HAP-1 (cell line): ENCODE measurements around the gene S1PR1.
"Not testable (repeated sequence)": the region's sequence is repeated elsewhere in the genome, so short reads cannot be mapped to it uniquely, and the experiment has no call there.

Experiments
- DNase-seq, 2 experiments: peaks; one replicate each; pipeline ENCODE4 v3.0.0-alpha.2; 2016 to 2020; ENCODE audit warnings: low spot score in 2 of 2
- H3K27me3 ChIP-seq: fragments of 250-450 bp; sonication (Bioruptor Pico); 2 replicates; pipeline ENCODE4 v1.5.1; 2020; ENCODE audit warnings: low read depth, mild to moderate bottlenecking, moderate library complexity
- H3K36me3 ChIP-seq: fragments of 250-450 bp; sonication (Bioruptor Pico); replicated peaks from 2 replicates; pipeline ENCODE4 v1.5.1; 2020; ENCODE audit warnings: mild to moderate bottlenecking
- H3K4me1 ChIP-seq: fragments of 250-450 bp; sonication (Bioruptor Pico); 2 replicates; pipeline ENCODE4 v1.5.1; 2020; ENCODE audit warnings: mild to moderate bottlenecking
- H3K4me3 ChIP-seq: fragments of 250-450 bp; sonication (Bioruptor Pico); 2 replicates; pipeline ENCODE4 v1.5.1; 2020; ENCODE audit warnings: mild to moderate bottlenecking, moderate library complexity
- H3K9me3 ChIP-seq: fragments of 250-450 bp; sonication (Bioruptor Pico); 2 replicates; pipeline ENCODE4 v1.5.1; 2020; ENCODE audit warnings: mild to moderate bottlenecking, moderate library complexity
- in situ Hi-C: fragments of 300-500 bp; cut with MboI; formaldehyde crosslinking; loops from 3 replicates; pipeline ENCODE4 v1.14.3; 2020; ENCODE audit warnings: low sequenced_read_pairs, inconsistent platforms, mixed read lengths

S1PR1 gene

GRCh38 chr1:101206139-101206538 lies 30.7 kb upstream of the S1PR1 start:
- in situ Hi-C loops, H3K36me3 ChIP-seq, H3K4me3 ChIP-seq, H3K4me1 ChIP-seq, DNase-seq, H3K9me3 ChIP-seq, H3K27me3 ChIP-seq: not testable (repeated sequence)

- in situ Hi-C loops, H3K27me3 ChIP-seq, DNase-seq, H3K4me3 ChIP-seq, H3K36me3 ChIP-seq, H3K9me3 ChIP-seq, H3K4me1 ChIP-seq: not testable (repeated sequence)
Measured at GRCh38 chr1:101207271-101207670, 29.5 kb upstream of the S1PR1 start.

DNA sequence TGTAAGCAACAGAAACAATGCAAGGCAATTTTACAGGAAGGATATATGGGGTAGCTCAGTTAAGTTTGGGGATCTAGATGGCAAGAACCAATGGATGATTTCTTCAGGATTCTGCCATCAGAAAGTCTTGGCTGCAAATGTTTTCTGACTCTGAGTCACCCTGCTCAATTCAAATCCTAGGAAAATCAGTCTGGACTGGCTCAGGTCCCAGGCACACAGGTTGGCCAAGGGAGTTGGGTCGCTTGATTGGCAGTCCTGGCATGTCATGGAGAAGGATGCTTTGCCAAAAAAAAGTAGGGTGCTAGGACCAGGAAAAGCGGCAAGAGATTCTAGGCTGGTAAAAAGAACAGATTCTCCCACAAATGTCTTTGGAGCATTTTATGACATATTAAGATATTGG lies 28.9 kb upstream of the S1PR1 start:
- H3K9me3 ChIP-seq, result no peaks in the 10 kb centered on the region
- in situ Hi-C loops, result no loop called here
- no peak overlapping the region for H3K4me3 ChIP-seq
- no peaks in the 10 kb centered on the region for H3K27me3 ChIP-seq
- H3K36me3 ChIP-seq, result no peaks in the 10 kb centered on the region
- H3K4me1 ChIP-seq, result no peaks in the 10 kb centered on the region
- no peak for DNase-seq

- no peaks in the 10 kb centered on the region for H3K9me3 ChIP-seq
- H3K4me1 ChIP-seq, result no peaks in the 10 kb centered on the region; the same call in 1 of the 2 replicates
- peak in 1 of 2 experiments; percentile 2 for DNase-seq
- no peak overlapping the region for H3K4me3 ChIP-seq
- H3K36me3 ChIP-seq, result no peaks in the 10 kb centered on the region
- H3K27me3 ChIP-seq, result no peaks in the 10 kb centered on the region
- in situ Hi-C loops, result no loop called here
Measured at GRCh38 chr1:101215363-101216011, 21.3 kb upstream of the S1PR1 start.

GRCh38 chr1:101216623-101217022 lies 20.2 kb upstream of the S1PR1 start:
- no peak overlapping the region for H3K4me3 ChIP-seq
- H3K9me3 ChIP-seq, result no peaks in the 10 kb centered on the region
- peak in 1 of 2 experiments; percentile 1 for DNase-seq
- H3K4me1 ChIP-seq, result no peaks in the 10 kb centered on the region; the same call in 1 of the 2 replicates
- no peaks in the 10 kb centered on the region for H3K36me3 ChIP-seq
- no peaks in the 10 kb centered on the region for H3K27me3 ChIP-seq
- in situ Hi-C loops, result no loop called here

GRCh38 chr1:101217148-101217547 lies 19.7 kb upstream of the S1PR1 start:
- in situ Hi-C loops, result no loop called here

DNA sequence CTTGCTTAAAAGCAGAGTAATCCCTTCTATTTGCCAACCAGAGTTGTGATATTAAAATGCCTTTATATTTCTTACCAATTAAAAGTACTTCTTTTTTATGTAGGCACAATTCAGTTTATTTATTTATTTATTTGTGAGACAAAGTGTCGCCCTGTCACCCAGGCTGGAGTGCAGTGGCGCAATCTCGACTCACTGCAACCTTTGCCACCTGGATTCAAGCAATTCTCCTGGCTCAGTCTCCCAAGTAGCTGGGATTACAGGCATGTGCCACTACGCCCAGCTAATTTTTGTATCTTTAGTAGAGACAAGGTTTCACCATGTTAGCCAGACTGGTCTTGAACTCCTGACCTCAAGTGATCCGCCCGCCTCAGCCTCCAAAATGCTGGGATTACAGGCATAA lies 17.9 kb upstream of the S1PR1 start:
- H3K27me3 ChIP-seq, DNase-seq, H3K9me3 ChIP-seq, H3K4me3 ChIP-seq, H3K4me1 ChIP-seq, H3K36me3 ChIP-seq, in situ Hi-C loops: not testable (repeated sequence)

More at GRCh38 chr1:101217148-101217547, 19.7 kb upstream of the S1PR1 start:
- Histone ChIP-seq H3K36me3 (no peaks in the 10 kb centered on the region), H3K27me3 (no peaks in the 10 kb centered on the region), H3K4me1 (no peaks in the 10 kb centered on the region; the same call in 1 of the 2 replicates), H3K9me3 (no peaks in the 10 kb centered on the region), H3K4me3 (no peak overlapping the region)
- peak in 1 of 2 experiments; percentile 2 for DNase-seq

DNA sequence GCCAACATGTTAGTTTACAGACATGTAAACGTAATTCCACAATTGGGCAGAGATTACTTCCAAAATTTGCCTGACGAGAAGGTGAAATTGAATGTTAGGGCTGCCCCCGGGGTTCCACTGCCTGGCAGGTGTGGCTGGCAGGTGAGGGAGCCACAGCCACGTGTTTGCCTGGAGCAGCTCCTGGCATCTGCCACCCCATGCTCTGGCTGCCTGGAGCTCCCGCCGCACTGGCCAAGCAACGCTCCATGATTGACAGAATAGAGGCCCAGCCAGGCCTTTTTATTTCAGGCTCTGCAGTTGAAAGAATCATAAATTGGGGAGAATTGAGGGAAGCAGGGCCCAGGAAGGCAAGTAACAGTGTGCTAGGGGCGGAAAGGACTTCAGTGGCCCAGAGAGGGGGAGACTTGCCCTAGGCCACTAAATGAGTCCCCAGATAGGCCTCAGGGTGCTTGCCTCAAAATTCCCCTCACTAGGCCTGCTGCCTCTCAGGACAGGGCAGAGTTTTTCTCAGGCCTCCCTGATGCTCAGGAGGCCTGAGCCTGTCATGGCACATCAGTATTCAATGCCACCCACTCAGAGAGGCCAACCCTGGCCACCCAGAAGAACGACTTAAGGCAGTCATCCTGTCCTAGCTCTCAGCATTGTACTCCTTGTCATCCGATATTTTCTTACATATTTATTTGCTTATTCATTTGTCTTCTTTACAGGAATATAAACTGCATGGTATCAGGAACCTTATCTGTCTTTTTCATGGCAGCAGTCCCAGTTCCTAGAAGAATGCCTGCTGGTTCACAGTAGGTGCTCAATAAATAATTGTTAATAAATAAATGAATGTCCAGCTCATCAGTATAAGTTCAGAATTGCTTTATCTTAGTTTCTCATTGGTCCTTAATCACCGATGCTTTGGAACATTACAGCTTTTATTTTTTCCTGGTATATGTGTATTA lies 16.6 kb upstream of the S1PR1 start:
- no peaks in the 10 kb centered on the region; the same call in 1 of the 2 replicates for H3K4me1 ChIP-seq
- H3K27me3 ChIP-seq, result no peaks in the 10 kb centered on the region
- no peaks in the 10 kb centered on the region for H3K36me3 ChIP-seq
- in situ Hi-C loops, result no loop called here
- no peaks in the 10 kb centered on the region for H3K9me3 ChIP-seq
- DNase-seq, result peak in 1 of 2 experiments; percentile 1
- no peak overlapping the region for H3K4me3 ChIP-seq

GRCh38 chr1:101220906-101221305 lies 15.9 kb upstream of the S1PR1 start:
- in situ Hi-C loops, result no loop called here
- Histone ChIP-seq H3K4me1 (no peaks in the 10 kb centered on the region; the same call in 1 of the 2 replicates), H3K36me3 (no peaks in the 10 kb centered on the region), H3K4me3 (no peak overlapping the region), H3K9me3 (no peaks in the 10 kb centered on the region), H3K27me3 (no peaks in the 10 kb centered on the region)
- DNase-seq, result peak in 1 of 2 experiments; percentile 1

DNA sequence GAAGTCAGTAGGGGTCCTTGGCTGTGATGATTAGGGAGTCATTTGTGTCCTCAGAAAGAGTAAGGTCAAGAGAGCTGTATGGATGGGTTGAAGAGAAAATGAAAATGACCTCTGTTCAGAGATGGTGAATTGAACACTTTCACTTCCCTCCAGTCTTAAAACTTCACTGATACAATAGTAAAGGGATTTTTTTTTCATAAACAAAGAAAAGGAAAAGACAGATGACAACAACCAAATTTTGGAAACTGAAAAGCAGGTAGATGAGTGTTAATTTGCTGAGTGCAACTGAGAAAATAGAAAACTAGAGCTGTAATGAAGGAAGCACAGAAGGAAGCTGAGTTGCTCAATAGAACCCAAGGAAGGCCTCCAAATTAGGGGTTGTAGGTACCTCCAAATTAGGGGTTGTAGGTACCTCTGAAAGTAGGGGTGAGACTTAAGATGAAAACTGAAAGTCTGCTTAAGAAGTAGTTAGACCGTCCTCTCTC lies 14.8 kb upstream of the S1PR1 start:
- no peaks in the 10 kb centered on the region for H3K36me3 ChIP-seq
- no peak for DNase-seq
- no peaks in the 10 kb centered on the region for H3K9me3 ChIP-seq
- H3K27me3 ChIP-seq, result no peaks in the 10 kb centered on the region
- no peaks in the 10 kb centered on the region; the same call in 1 of the 2 replicates for H3K4me1 ChIP-seq
- in situ Hi-C loops, result no loop called here
- no peak overlapping the region for H3K4me3 ChIP-seq

- in situ Hi-C loops, result no loop called here
- H3K4me1 ChIP-seq, result no peaks in the 10 kb centered on the region
- no peak for DNase-seq
- no peaks in the 10 kb centered on the region for H3K27me3 ChIP-seq
- no peak overlapping the region for H3K4me3 ChIP-seq
- H3K36me3 ChIP-seq, result no peaks in the 10 kb centered on the region
- H3K9me3 ChIP-seq, result no peaks in the 10 kb centered on the region
Measured at GRCh38 chr1:101227837-101228236, 9.0 kb upstream of the S1PR1 start.

DNA sequence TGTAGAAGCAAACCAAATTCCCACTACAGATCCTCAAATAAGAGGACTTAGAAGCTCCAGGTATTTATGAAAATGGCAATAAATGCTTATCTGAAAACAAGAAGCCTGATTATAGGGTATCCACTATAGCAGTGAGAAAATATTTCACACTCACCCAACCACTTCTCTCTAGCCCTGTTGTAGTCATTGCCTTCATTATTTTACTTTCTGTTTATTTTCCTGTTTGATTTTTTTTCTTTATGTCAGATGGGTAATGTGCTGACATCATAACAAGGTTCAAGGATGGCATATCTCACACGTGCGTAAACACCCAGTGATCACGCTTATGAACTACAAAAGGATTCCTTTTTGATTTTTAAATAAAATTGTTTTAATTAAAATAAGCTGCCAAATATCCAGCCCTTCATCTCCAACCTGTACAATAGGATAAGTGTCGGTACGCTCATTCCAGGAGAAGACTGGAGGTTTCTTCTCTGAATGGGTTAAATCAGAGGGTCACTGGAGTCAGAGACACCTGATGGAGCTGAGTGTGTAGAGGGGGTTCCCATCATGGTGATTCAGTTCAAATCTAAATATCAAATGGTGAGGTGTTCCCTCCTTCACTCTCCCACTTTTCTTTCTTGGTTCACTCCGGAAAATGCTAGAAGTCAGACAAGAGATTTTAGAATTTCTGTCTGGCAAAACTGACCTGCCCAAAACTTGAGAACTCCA lies 8.2 kb upstream of the S1PR1 start:
- DNase-seq, result no peak
- no peak overlapping the region for H3K4me3 ChIP-seq
- H3K36me3 ChIP-seq, result no peaks in the 10 kb centered on the region
- H3K27me3 ChIP-seq, result no peaks in the 10 kb centered on the region
- H3K9me3 ChIP-seq, result no peaks in the 10 kb centered on the region
- in situ Hi-C loops, result no loop called here
- H3K4me1 ChIP-seq, result no peaks in the 10 kb centered on the region

- not testable (repeated sequence) for H3K4me3 ChIP-seq, H3K27me3 ChIP-seq, DNase-seq, H3K36me3 ChIP-seq, H3K9me3 ChIP-seq
- peaks cover 10% of the 10 kb centered on the region for H3K4me1 ChIP-seq
- in situ Hi-C loops, result loop anchor here (10.0 kb wide), 1 partner anchor 207 kb away; the partner anchor contains the start of gene DPH5
Measured at GRCh38 chr1:101232182-101232581, 4.6 kb upstream of the S1PR1 start.
